ENCODE measurements around the gene DDIAS.

The DDIAS gene

DNA sequence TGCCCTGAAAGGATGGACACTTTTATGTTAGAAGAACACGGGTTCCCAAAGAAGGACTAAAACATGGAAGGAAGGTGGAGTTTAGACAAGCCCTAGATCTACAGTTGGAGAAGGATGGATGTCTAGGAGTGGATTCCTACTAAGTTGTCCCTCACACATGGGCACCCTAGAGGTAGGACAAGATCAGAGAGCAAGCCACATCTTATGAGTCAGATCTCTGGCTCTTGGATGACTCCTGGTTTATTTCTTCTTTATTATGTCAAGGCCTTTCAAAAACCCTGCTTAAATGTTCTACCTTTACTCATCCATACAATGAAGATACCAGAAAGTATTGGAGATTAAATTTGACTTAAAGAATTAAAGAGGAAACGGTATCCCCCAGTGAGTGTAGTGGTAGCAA lies 35.7 kb upstream of the DDIAS start:
- no peaks in the 10 kb centered on the region for H3K27me3 ChIP-seq (ENCODE audit: control insufficient read depth, insufficient read depth, low read length)
- no peaks in the 10 kb centered on the region for H3K9me3 ChIP-seq (ENCODE audit: control insufficient read depth, low read depth, low read length)
- H3K27ac ChIP-seq (ENCODE audit: low read length) = no peak overlapping the region
- no peak overlapping the region for H3K9ac ChIP-seq (ENCODE audit: low read length)
- H3K36me3 ChIP-seq (ENCODE audit: control insufficient read depth, low read depth, low read length) = no peaks in the 10 kb centered on the region
- H3K4me1 ChIP-seq (ENCODE audit: control insufficient read depth, low read depth, low read length) = peaks cover 2% of the 10 kb centered on the region
- H3K4me3 ChIP-seq (ENCODE audit: low read length) = no peak overlapping the region

GRCh38 chr11:82867495-82868082 lies 33.9 kb upstream of the DDIAS start:
- Histone ChIP-seq H3K9me3 (ENCODE audit: control insufficient read depth, low read depth, low read length) (no peaks in the 10 kb centered on the region), H3K36me3 (ENCODE audit: control insufficient read depth, low read depth, low read length) (no peaks in the 10 kb centered on the region), H3K4me3 (ENCODE audit: low read length) (no peak overlapping the region), H3K27ac (ENCODE audit: low read length) (no peak overlapping the region), H3K9ac (ENCODE audit: low read length) (no peak overlapping the region), H3K27me3 (ENCODE audit: control insufficient read depth, insufficient read depth, low read length) (no peaks in the 10 kb centered on the region), H3K4me1 (ENCODE audit: control insufficient read depth, low read depth, low read length) (peaks cover 2% of the 10 kb centered on the region)

- no peaks in the 10 kb centered on the region for H3K9me3 ChIP-seq (ENCODE audit: control insufficient read depth, low read depth, low read length)
- H3K36me3 ChIP-seq (ENCODE audit: control insufficient read depth, low read depth, low read length) = no peaks in the 10 kb centered on the region
- H3K27me3 ChIP-seq (ENCODE audit: control insufficient read depth, insufficient read depth, low read length) = no peaks in the 10 kb centered on the region
- no peak overlapping the region for H3K27ac ChIP-seq (ENCODE audit: low read length)
- H3K4me1 ChIP-seq (ENCODE audit: control insufficient read depth, low read depth, low read length) = no peaks in the 10 kb centered on the region
- no peak overlapping the region for H3K4me3 ChIP-seq (ENCODE audit: low read length)
- no peak overlapping the region for H3K9ac ChIP-seq (ENCODE audit: low read length)
Measured at GRCh38 chr11:82869657-82870056, 31.9 kb upstream of the DDIAS start.

- H3K27me3 ChIP-seq (ENCODE audit: control insufficient read depth, insufficient read depth, low read length) = no peaks in the 10 kb centered on the region
- H3K4me1 ChIP-seq (ENCODE audit: control insufficient read depth, low read depth, low read length) = peaks cover 8% of the 10 kb centered on the region
- no peaks in the 10 kb centered on the region for H3K9me3 ChIP-seq (ENCODE audit: control insufficient read depth, low read depth, low read length)
- no peak overlapping the region for H3K9ac ChIP-seq (ENCODE audit: low read length)
- no peaks in the 10 kb centered on the region for H3K36me3 ChIP-seq (ENCODE audit: control insufficient read depth, low read depth, low read length)
- no peak overlapping the region for H3K27ac ChIP-seq (ENCODE audit: low read length)
- no peak overlapping the region for H3K4me3 ChIP-seq (ENCODE audit: low read length)
Measured at GRCh38 chr11:82871646-82872045, 29.9 kb upstream of the DDIAS start.

GRCh38 chr11:82872377-82873150 lies 29.0 kb upstream of the DDIAS start:
- no peak overlapping the region for H3K4me3 ChIP-seq (ENCODE audit: low read length)
- no peak overlapping the region for H3K9ac ChIP-seq (ENCODE audit: low read length)
- no peaks in the 10 kb centered on the region for H3K36me3 ChIP-seq (ENCODE audit: control insufficient read depth, low read depth, low read length)
- H3K9me3 ChIP-seq (ENCODE audit: control insufficient read depth, low read depth, low read length) = no peaks in the 10 kb centered on the region
- no peak overlapping the region for H3K27ac ChIP-seq (ENCODE audit: low read length)
- H3K27me3 ChIP-seq (ENCODE audit: control insufficient read depth, insufficient read depth, low read length) = no peaks in the 10 kb centered on the region
- H3K4me1 ChIP-seq (ENCODE audit: control insufficient read depth, low read depth, low read length) = peaks cover 8% of the 10 kb centered on the region

- no peak overlapping the region for H3K27ac ChIP-seq (ENCODE audit: low read length)
- no peak overlapping the region for H3K4me3 ChIP-seq (ENCODE audit: low read length)
- no peaks in the 10 kb centered on the region for H3K9me3 ChIP-seq (ENCODE audit: control insufficient read depth, low read depth, low read length)
- H3K27me3 ChIP-seq (ENCODE audit: control insufficient read depth, insufficient read depth, low read length) = no peaks in the 10 kb centered on the region
- peaks cover 8% of the 10 kb centered on the region for H3K4me1 ChIP-seq (ENCODE audit: control insufficient read depth, low read depth, low read length)
- no peak overlapping the region for H3K9ac ChIP-seq (ENCODE audit: low read length)
- H3K36me3 ChIP-seq (ENCODE audit: control insufficient read depth, low read depth, low read length) = no peaks in the 10 kb centered on the region
Measured at GRCh38 chr11:82873919-82874333, 27.6 kb upstream of the DDIAS start.

DNA sequence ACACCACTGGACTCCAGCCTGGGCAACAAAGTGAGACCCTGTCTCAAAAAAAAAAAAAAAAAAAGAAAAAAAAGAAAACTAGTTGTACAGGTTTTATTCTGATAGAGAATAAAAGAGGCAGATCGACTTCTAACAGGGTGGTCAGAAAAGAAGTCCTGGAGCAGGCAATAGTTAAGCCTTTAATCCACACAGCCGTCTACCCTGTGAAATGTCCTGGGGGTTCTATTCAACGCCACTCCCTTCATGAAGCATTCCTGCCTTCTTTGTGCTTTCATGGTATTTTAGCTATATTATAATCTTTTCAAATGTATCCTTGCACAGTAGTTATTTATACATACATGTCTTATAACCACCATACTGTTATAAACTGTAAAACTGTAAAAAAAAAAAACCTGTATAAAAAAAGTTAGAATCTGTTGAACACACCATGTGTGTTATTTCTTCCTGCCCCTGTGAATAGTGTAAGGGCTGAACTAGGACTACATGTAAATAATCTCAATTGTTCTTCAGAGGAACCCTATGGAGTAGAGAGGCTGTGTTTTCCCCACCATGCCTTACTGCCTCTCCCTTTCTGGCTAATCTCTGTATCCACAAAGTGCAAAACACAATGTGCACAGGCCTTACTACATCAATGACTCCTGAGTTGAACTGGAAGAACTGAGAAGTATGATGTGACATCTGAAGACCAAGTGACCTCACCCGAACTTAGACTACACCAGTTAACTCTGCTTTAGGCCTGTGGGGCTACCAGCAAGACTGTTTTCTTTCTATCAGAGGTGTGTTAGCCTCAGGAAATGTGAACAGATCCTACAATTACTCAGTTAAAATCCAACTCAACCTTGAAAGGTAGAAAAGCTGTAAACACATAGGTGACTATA lies 26.7 kb upstream of the DDIAS start:
- Histone ChIP-seq H3K9me3 (ENCODE audit: control insufficient read depth, low read depth, low read length) (no peaks in the 10 kb centered on the region), H3K36me3 (ENCODE audit: control insufficient read depth, low read depth, low read length) (no peaks in the 10 kb centered on the region), H3K4me3 (ENCODE audit: low read length) (no peak overlapping the region), H3K27ac (ENCODE audit: low read length) (no peak overlapping the region), H3K9ac (ENCODE audit: low read length) (no peak overlapping the region), H3K27me3 (ENCODE audit: control insufficient read depth, insufficient read depth, low read length) (no peaks in the 10 kb centered on the region), H3K4me1 (ENCODE audit: control insufficient read depth, low read depth, low read length) (peaks cover 8% of the 10 kb centered on the region)

DNA sequence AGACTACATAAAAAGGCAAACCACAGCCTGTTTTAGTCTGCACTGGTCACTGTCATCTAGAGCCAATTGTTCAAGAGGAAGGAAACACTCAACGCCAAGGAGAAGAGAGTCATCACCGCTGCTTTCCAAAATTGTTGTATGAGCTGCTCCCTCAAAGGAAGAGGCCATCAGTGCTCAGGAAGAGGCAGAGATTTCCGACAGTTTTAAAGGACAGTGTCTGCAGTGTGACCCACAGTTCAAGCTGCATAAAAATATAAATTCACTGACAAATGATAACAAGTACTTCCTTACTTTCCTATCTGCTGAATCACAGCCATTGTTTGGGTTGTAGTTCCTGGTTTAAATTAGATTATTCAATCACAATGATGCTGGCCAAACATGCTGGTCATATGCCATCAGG lies 17.7 kb upstream of the DDIAS start:
- H3K27ac ChIP-seq (ENCODE audit: low read length) = no peak overlapping the region
- no peak overlapping the region for H3K4me3 ChIP-seq (ENCODE audit: low read length)
- no peaks in the 10 kb centered on the region for H3K36me3 ChIP-seq (ENCODE audit: control insufficient read depth, low read depth, low read length)
- H3K9me3 ChIP-seq (ENCODE audit: control insufficient read depth, low read depth, low read length) = peaks cover 3% of the 10 kb centered on the region
- H3K4me1 ChIP-seq (ENCODE audit: control insufficient read depth, low read depth, low read length) = no peaks in the 10 kb centered on the region
- no peaks in the 10 kb centered on the region for H3K27me3 ChIP-seq (ENCODE audit: control insufficient read depth, insufficient read depth, low read length)
- H3K9ac ChIP-seq (ENCODE audit: low read length) = no peak overlapping the region

DNA sequence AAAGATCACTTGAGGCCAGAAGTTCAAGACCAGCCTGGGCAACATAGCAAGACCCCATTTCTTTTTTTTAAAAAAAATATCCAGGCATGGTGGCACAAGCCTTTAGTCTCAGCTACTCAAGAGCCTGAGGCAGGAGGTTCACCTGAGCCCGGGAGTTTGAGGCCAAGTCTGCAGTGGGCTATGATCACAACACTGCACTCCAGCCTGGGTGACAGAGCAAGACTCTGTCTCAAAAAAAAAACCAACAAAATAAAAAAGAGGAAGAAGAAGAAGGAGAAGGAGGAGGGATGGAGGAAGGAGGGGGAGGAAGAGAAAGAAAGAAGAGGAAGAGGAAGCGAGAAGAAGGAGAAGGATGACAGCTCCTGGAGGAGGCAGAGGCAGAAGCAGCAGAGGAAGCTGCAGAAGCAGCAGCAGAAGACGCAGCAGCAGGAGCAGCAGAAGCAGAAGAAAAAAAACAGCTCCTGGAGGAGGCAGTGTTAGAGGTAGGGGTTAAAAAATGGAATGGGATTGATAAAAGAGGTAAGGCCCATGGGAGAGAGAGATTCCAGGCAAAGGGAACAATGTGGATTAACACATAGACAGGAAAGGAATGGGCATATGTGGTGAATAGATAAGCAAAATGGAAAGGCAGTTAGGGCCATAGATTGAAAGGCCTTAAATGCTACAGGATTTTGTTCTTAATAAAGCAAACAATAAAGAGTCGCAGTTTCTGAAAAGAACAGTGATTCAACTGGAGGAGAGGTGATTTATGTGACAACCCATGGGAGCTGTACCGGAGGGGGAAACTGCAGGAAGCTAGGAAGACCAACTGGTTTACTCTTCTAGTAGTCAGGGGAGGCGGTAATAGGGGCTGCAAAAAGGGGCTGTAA lies 12.2 kb upstream of the DDIAS start:
- Histone ChIP-seq H3K4me3 (ENCODE audit: low read length) (no peak overlapping the region), H3K9me3 (ENCODE audit: control insufficient read depth, low read depth, low read length) (no peaks in the 10 kb centered on the region), H3K9ac (ENCODE audit: low read length) (no peak overlapping the region), H3K27me3 (ENCODE audit: control insufficient read depth, insufficient read depth, low read length) (no peaks in the 10 kb centered on the region), H3K4me1 (ENCODE audit: control insufficient read depth, low read depth, low read length) (no peaks in the 10 kb centered on the region), H3K36me3 (ENCODE audit: control insufficient read depth, low read depth, low read length) (no peaks in the 10 kb centered on the region), H3K27ac (ENCODE audit: low read length) (no peak overlapping the region)

GRCh38 chr11:82890002-82890341 lies 11.6 kb upstream of the DDIAS start:
- Histone ChIP-seq H3K36me3 (ENCODE audit: control insufficient read depth, low read depth, low read length) (no peaks in the 10 kb centered on the region), H3K4me1 (ENCODE audit: control insufficient read depth, low read depth, low read length) (no peaks in the 10 kb centered on the region), H3K9ac (ENCODE audit: low read length) (no peak overlapping the region), H3K27me3 (ENCODE audit: control insufficient read depth, insufficient read depth, low read length) (no peaks in the 10 kb centered on the region), H3K4me3 (ENCODE audit: low read length) (no peak overlapping the region), H3K9me3 (ENCODE audit: control insufficient read depth, low read depth, low read length) (no peaks in the 10 kb centered on the region), H3K27ac (ENCODE audit: low read length) (no peak overlapping the region)

DNA sequence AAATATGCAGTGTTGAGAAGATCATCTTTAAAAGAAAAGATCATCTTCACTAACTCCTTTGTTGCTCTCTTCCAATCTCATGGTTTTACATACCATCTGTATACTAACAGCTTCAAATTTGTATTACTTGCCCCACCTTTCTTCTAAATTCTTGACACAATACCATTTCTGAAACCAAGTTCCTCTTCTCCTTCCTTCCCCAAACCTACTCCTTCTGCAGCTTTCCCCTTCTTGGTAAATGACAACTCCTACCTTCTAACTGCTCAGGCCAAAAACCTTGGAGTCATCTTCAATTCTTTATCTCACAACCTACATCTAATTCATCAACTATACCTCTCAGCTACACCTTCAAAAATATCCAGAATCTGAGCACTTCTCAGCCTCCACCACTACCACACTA lies 10.6 kb upstream of the DDIAS start:
- Histone ChIP-seq H3K4me1 (ENCODE audit: control insufficient read depth, low read depth, low read length) (no peaks in the 10 kb centered on the region), H3K27ac (ENCODE audit: low read length) (no peak overlapping the region), H3K36me3 (ENCODE audit: control insufficient read depth, low read depth, low read length) (no peaks in the 10 kb centered on the region), H3K9me3 (ENCODE audit: control insufficient read depth, low read depth, low read length) (no peaks in the 10 kb centered on the region), H3K9ac (ENCODE audit: low read length) (no peak overlapping the region), H3K27me3 (ENCODE audit: control insufficient read depth, insufficient read depth, low read length) (no peaks in the 10 kb centered on the region), H3K4me3 (ENCODE audit: low read length) (no peak overlapping the region)
